ENCODE results near the gene S100A6. TPM values are rescaled to one million over a fixed set of nuclear protein-coding genes. Genes with fewer than 3 reads are reported as not detected.

S100A6 gene
- total and polyA plus RNA-seq, 4 donors, result 5.7 to 124 (median 28.7) TPM

DNA sequence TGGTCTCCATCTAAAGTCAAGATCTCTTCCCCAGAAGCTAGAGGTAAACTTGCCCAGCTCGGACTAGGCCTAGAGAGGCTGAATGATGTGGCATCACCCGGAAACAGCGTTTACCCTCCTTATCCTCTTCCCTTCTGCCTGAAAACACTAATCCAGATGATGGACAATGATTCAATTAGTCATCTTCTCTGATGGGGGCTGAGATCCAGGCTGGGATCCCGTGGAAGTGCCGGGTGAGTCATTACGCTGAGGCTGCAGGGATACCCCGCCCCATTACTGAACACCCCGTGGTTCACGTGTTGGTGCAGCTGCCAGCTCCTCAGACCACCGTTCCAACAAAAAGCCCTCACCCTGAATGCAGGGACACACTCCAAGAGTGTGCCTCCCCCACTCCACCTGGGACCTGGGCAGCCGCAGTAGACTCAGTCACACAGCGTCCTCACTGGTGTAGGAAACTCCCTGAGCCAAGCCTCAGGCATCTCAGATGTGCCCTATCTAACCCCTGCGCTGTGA lies 2.0 kb downstream of the S100A6 start:
- Histone ChIP-seq H3K36me3 (ENCODE audit: control insufficient read depth in 4 of 4, insufficient read depth in 3 of 4, low read depth in 1 of 4, low read length in 3 of 4) (no peaks in the 10 kb centered on the region), H3K4me3 (ENCODE audit: low read depth in 1 of 3, low read length in 3 of 3) (no peak overlapping the region), H3K4me1 (ENCODE audit: control insufficient read depth in 4 of 4, insufficient read depth in 4 of 4, low read length in 3 of 4) (peaks cover 0 to 4% (median 2%) of the 10 kb centered on the region in 4 donors), H3K9me3 (ENCODE audit: control insufficient read depth in 4 of 4, low read length in 3 of 4) (no peaks in the 10 kb centered on the region), H3K9ac (ENCODE audit: low read depth in 1 of 2, low read length in 2 of 2) (no peak overlapping the region), H3K27me3 (ENCODE audit: control insufficient read depth in 4 of 4, insufficient read depth in 4 of 4, low read length in 3 of 4) (peaks cover 0 to 6% (median 4%) of the 10 kb centered on the region in 4 donors), H3K27ac (ENCODE audit: low read depth in 1 of 2, low read length in 2 of 2) (peak overlapping the region in 1 of 2 donors; percentile 41)
- 74% methylated on average over 13 of the region's 13 CpGs for WGBS
- no peak for DNase-seq (ENCODE audit: low spot score)
- TF ChIP-seq EGR1 (IDR thresholded peaks at IDR 0.05; ENCODE audit: low read depth in 2 of 2), result no peak
- no peak for TF ChIP-seq RAD21 (IDR thresholded peaks at IDR 0.05)
- TF ChIP-seq, protein P1, sequence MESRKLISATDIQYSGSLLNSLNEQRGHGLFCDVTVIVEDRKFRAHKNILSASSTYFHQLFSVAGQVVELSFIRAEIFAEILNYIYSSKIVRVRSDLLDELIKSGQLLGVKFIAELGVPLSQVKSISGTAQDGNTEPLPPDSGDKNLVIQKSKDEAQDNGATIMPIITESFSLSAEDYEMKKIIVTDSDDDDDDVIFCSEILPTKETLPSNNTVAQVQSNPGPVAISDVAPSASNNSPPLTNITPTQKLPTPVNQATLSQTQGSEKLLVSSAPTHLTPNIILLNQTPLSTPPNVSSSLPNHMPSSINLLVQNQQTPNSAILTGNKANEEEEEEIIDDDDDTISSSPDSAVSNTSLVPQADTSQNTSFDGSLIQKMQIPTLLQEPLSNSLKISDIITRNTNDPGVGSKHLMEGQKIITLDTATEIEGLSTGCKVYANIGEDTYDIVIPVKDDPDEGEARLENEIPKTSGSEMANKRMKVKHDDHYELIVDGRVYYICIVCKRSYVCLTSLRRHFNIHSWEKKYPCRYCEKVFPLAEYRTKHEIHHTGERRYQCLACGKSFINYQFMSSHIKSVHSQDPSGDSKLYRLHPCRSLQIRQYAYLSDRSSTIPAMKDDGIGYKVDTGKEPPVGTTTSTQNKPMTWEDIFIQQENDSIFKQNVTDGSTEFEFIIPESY (IDR thresholded peaks at IDR 0.05), result no peak

DNA sequence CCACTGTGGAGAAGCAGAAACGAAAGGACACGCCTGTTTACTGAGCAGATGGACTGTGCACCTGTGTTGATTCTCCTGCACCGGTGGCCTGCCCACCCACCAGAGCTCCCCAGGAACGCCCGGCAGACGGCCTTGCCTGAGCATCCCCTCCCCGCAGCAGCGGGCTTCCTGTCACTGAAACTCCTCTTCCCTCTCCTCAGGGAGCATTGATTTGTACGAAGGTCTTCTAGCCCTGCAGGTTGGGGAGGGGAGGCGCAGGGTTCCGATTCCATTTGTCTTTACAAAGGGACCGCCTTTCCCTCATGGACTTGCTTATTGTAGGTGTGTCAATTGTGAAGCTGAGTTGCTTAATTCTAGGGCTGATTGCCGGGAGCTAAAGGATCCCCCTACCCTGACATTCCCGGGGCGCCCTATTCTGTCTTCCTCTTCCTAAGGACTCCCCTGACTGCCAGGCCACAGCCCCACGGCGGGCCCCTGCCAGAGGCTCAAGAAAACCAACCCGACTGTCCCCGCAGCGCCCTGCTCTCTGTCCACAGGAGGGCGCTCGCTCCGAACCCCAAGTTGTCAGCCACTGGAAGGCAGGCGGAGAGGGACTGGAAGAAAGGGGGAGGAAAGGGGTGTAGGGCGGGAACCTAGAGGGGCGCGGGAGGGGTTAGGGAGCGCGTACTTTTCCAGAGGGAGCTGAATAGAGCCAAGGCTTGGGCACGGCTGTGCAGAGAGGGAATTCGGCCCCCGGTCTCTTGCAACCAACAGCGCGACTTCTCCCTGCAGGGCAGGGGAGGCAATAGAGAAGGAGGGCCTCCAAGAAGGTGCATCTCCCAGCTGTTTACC lies 2.8 kb downstream of the S100A6 start:
- DNase-seq (ENCODE audit: low spot score), result peak; percentile 80
- Histone ChIP-seq H3K4me3 (ENCODE audit: low read depth in 1 of 3, low read length in 3 of 3) (no peak overlapping the region), H3K4me1 (ENCODE audit: control insufficient read depth in 4 of 4, insufficient read depth in 4 of 4, low read length in 3 of 4) (peaks cover 0 to 4% (median 2%) of the 10 kb centered on the region in 4 donors), H3K9me3 (ENCODE audit: control insufficient read depth in 4 of 4, low read length in 3 of 4) (no peaks in the 10 kb centered on the region), H3K27me3 (ENCODE audit: control insufficient read depth in 4 of 4, insufficient read depth in 4 of 4, low read length in 3 of 4) (peaks cover 0 to 6% (median 4%) of the 10 kb centered on the region in 4 donors), H3K27ac (ENCODE audit: low read depth in 1 of 2, low read length in 2 of 2) (peak overlapping the region in 1 of 2 donors; percentile 41), H3K9ac (ENCODE audit: low read depth in 1 of 2, low read length in 2 of 2) (no peak overlapping the region), H3K36me3 (ENCODE audit: control insufficient read depth in 4 of 4, insufficient read depth in 3 of 4, low read depth in 1 of 4, low read length in 3 of 4) (no peaks in the 10 kb centered on the region)
- TF ChIP-seq RAD21 (IDR thresholded peaks at IDR 0.05), result peak; percentile 60 to 76
- TF ChIP-seq HNF4G (IDR thresholded peaks at IDR 0.05), result no peak
- TF ChIP-seq, protein P2, sequence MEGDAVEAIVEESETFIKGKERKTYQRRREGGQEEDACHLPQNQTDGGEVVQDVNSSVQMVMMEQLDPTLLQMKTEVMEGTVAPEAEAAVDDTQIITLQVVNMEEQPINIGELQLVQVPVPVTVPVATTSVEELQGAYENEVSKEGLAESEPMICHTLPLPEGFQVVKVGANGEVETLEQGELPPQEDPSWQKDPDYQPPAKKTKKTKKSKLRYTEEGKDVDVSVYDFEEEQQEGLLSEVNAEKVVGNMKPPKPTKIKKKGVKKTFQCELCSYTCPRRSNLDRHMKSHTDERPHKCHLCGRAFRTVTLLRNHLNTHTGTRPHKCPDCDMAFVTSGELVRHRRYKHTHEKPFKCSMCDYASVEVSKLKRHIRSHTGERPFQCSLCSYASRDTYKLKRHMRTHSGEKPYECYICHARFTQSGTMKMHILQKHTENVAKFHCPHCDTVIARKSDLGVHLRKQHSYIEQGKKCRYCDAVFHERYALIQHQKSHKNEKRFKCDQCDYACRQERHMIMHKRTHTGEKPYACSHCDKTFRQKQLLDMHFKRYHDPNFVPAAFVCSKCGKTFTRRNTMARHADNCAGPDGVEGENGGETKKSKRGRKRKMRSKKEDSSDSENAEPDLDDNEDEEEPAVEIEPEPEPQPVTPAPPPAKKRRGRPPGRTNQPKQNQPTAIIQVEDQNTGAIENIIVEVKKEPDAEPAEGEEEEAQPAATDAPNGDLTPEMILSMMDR (IDR thresholded peaks at IDR 0.05; ENCODE audit: low read depth, low read length, missing input control), result peak; percentile 46
- no peak for TF ChIP-seq JUND (IDR thresholded peaks at IDR 0.05)
- TF ChIP-seq, protein P3, sequence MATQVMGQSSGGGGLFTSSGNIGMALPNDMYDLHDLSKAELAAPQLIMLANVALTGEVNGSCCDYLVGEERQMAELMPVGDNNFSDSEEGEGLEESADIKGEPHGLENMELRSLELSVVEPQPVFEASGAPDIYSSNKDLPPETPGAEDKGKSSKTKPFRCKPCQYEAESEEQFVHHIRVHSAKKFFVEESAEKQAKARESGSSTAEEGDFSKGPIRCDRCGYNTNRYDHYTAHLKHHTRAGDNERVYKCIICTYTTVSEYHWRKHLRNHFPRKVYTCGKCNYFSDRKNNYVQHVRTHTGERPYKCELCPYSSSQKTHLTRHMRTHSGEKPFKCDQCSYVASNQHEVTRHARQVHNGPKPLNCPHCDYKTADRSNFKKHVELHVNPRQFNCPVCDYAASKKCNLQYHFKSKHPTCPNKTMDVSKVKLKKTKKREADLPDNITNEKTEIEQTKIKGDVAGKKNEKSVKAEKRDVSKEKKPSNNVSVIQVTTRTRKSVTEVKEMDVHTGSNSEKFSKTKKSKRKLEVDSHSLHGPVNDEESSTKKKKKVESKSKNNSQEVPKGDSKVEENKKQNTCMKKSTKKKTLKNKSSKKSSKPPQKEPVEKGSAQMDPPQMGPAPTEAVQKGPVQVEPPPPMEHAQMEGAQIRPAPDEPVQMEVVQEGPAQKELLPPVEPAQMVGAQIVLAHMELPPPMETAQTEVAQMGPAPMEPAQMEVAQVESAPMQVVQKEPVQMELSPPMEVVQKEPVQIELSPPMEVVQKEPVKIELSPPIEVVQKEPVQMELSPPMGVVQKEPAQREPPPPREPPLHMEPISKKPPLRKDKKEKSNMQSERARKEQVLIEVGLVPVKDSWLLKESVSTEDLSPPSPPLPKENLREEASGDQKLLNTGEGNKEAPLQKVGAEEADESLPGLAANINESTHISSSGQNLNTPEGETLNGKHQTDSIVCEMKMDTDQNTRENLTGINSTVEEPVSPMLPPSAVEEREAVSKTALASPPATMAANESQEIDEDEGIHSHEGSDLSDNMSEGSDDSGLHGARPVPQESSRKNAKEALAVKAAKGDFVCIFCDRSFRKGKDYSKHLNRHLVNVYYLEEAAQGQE (IDR thresholded peaks at IDR 0.05), result no peak
- whole genome bisulfite sequencing, result 20% methylated on average over 34 of the region's 34 CpGs

Measured in liver (tissue), 9 donors.